C4-2B (cell line): ENCODE measurements around the gene RAD18.

Experiments
- ZFX ChIP-seq: fragments of 450-650 bp; IDR thresholded peaks from 2 replicates; pipeline ENCODE4 v1.6.1; 2017
- TF ChIP-seq, protein P1 (sequence below): fragments of 450-650 bp; conservative IDR thresholded peaks from 2 replicates; pipeline ENCODE4 v1.5.1; 2017; ENCODE audit warnings: mild to moderate bottlenecking

DNA sequence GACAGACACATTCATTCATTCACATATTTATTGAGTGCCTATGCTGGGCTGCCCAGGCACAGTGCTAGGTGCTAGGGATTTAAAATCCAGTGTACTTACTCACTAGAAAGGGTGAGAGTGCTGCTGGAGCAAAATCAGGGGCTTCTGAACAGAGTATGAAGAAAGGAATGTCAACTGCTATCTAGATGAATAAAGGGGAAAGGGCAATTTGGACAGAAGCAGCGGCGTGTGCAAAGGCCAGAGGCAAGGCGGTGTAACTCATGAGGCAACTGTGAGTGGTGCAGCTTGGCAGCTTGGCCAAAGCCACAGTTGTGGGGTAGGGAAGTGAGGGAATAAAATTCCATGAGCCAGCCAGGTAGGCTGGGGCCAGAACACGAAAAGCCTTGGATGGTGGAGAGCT, 76.7 kb downstream of the RAD18 start:
- TF ChIP-seq, protein P1, sequence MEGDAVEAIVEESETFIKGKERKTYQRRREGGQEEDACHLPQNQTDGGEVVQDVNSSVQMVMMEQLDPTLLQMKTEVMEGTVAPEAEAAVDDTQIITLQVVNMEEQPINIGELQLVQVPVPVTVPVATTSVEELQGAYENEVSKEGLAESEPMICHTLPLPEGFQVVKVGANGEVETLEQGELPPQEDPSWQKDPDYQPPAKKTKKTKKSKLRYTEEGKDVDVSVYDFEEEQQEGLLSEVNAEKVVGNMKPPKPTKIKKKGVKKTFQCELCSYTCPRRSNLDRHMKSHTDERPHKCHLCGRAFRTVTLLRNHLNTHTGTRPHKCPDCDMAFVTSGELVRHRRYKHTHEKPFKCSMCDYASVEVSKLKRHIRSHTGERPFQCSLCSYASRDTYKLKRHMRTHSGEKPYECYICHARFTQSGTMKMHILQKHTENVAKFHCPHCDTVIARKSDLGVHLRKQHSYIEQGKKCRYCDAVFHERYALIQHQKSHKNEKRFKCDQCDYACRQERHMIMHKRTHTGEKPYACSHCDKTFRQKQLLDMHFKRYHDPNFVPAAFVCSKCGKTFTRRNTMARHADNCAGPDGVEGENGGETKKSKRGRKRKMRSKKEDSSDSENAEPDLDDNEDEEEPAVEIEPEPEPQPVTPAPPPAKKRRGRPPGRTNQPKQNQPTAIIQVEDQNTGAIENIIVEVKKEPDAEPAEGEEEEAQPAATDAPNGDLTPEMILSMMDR = no peak
- TF ChIP-seq ZFX = no peak
